GM11168 (cell line): ENCODE data around the gene SMIM44.

Experiments
- in situ Hi-C: fragments of 300-500 bp; cut with MboI; formaldehyde crosslinking; loops from one replicate; pipeline ENCODE4 v1.12.0; 2022; ENCODE audit warnings: low sequenced_read_pairs; ENCODE audit not compliant: unreplicated experiment

SMIM44 gene

DNA sequence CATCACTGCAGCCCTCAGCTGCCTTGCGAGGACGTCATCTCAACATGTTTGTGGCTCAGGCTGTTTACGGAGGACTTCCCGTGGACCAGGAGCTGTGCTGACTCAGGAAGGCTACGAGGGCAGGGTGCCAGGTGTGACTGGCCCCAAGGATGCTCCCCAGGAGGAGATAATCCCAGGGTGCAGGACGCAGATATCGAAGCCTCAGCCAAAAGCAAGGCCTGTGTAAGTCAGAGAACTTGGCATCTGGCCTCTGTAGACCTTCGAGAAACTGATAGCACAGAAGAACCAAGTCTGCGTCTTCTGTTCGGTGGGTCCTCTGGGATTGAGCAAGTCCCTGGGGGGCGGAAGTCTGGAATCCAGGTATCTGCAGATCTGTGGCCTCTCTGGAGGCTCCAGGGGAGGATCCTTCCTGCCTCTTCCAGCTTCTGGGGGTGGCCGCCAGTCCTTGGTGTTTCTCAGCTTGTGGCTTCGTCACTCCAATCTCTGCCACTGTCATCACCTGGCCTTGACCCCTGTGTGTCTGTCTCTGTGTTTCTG lies 19.9 kb upstream of the SMIM44 start:
- in situ Hi-C loops, result no loop called here

DNA sequence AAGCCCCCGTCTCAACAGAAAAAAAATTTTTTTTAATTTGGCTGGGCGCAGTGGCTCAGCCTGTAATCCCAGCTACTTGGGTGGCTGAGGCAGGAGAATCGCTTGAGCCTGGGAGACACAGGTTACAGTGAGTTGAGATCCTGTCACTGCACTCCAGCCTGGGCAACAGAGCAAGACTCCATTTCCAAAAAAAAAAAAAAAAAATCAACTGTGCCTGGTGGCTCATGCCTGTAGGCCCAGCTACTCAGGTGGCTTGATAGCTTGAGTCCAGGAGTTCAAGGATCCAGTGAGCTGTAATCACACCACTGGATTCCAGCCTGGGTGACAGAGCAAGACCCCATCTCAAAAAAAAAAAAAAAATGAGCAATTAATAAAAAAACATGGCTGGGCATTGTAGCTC lies 18.5 kb upstream of the SMIM44 start:
- in situ Hi-C loops, result no loop called here

- in situ Hi-C loops, result no loop called here
Observed at GRCh38 chr19:3500429-3501101, 17.3 kb upstream of the SMIM44 start, which contains the start of gene DOHH. Gene DOHH, minus strand, starts transcription at chr19:3500674. Its CDS starts 3,860 bp downstream, at chr19:3496814.

DNA sequence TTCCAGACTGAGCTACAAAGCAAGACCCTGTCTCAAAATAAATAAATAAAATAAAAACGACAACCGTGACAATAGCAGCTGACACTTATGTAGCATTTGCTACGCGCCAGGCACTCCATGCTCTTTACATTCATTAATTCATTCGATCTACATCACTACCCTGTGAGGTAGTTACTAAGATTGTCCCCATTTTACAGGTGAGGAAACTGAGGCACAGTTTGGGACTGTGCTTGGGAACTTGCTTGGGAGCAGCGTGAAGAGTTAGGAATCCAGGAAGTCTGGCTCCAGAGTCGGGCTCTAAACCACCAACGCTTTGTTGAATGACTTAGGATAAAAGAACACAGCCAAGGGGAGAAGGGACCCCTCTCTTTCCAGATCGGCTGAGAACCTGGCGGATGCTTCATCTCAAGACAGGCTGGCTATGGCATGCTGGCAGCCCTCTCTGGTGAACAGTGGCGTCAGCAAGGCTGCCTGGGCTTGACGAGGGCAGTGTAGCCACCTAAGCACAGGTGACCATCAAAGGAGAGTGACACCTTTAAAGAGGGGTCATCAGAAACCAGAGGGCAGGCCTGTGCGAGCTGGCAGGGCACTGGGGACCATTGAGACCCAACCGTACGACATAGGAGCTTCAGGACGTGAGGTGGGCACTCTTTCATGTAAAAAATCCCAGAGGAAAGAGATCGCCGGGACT lies 16.6 kb upstream of the SMIM44 start:
- in situ Hi-C loops, result no loop called here

DNA sequence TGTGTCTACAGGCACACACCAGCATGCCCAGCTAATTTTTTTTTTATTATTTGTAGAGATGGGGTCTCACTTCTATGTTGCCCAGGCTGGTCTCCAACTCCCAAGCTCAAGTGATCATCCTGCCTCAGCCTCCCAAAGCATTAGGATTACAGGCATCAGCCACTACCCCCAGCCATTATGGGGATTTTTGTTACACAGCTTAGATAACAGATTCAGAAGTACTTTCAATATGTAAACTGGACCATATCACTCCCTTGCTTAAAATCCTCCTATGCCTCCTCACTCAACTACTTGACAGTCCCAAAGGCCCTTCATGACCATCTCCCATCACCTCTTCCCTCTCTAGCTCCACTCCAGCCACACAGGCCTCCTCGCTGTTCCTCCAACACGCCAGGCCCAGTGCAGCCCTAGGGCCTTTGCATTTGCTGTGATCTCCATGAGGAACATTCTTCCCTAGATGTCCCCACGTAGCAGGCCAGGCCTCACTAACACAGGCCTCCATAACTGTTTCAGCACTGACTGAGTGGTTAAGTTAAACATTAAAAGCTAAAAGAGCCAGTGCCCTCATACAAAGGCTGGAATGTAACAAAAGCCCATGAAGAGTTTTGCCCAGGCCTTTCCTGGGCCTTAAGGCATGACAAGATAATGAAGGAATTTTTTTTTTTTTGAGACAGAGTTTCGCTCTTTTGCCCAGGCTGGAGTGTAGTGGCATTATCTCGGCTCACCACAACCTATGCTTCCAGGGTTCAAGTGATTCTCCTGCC lies 14.7 kb upstream of the SMIM44 start:
- in situ Hi-C loops, result no loop called here

DNA sequence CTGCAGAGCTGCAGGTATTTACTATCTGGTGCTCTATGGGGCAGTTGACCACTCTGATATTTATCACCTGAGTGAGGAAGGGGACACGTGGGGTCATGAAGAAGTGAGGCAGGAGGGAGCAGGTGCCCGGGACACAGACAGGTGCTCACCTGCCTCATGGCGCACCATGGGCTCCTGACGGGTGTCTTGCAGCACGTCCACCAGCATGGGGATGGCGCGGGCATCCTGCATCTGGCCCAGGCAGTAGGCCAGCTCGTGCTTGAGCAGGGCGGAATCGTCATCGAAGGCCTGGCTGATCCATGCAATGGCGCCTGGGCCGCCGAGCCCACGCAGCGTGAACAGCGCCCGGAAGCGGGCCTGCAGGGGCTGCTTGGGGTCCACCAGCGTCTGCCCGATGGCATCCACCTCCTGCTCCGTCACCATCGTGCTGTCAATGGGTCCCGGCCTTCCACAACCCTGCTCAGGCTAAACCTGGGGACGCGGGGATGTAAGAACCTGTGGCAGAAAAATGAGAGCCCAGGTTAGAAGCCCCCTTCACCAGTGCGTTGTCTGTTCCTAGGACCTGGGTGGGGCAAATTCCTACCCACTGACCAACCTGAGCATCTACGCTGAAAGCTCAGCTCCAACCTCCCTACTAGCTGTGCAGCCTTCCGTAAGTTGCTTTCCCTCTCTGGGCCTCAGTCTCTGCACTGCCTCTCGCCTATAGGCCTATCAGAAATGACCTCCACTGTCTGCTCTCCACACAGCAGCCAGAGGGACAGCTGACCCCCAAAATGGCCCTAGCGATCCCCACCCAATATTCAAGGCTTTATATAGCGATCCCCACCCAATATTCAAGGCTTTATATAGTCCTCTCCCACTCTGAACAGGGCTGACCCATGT lies 13.4 kb upstream of the SMIM44 start:
- in situ Hi-C loops, result no loop called here

GRCh38 chr19:3494559-3494958 lies 11.3 kb upstream of the SMIM44 start:
- in situ Hi-C loops, result no loop called here

- in situ Hi-C loops, result no loop called here
Observed at GRCh38 chr19:3494051-3494450, 10.8 kb upstream of the SMIM44 start.

GRCh38 chr19:3493651-3494050 lies 10.4 kb upstream of the SMIM44 start:
- in situ Hi-C loops, result no loop called here

DNA sequence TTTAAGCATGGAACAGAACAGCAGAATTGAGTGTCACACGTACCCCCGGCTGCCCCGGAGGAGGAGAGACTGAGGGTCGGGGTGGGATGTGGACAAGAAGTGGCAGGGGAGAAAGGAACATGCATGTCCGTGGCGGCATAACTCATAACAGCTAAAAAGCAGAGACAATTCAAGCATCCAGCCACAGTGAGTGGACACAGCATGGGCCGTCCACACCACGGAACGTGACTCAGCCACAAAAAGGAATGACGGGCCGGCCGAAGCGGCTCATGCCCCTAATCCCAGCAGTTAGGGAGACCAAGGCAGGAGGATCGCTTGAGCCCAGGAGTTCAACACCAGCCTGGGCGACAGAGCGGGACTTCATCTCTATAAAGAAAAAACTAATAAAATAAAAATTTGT lies 9.7 kb upstream of the SMIM44 start:
- in situ Hi-C loops, result no loop called here

GRCh38 chr19:3492131-3492839 lies 9.0 kb upstream of the SMIM44 start:
- in situ Hi-C loops, result no loop called here

DNA sequence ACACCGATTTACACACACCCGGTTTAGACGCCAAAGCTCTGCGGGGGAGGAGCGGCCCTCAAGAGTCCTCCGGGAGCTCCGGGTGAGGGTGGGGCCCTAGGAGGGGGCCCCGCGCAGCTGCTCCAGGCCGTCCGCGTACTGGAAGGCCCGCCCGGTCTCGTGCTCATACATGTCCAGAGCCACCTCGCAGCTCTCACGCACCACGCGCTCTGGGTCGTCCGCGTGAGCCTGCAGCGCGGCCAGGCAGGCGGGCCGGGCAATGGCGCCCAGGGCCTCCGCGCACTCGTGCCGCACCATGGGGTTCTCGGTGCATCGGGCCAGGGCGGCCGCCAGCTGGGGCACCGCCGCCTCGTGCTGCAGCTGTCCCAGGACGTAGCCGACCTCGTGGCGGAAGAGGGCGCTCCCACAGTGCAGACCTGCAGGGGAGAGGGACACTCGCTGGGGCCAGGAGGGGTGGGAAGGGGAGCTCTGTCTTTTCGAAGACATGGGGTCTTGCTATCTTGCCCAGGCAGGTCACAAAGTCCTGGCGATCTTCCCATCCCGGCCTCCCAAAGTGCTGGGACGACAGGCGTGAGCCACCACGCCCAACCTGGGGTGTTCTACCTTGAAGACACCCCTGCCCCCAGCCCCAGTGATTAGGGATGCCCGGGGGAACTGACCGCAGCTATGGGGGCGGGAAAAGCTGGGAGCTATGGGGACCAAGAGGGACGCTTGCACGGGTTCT lies 8.3 kb upstream of the SMIM44 start:
- in situ Hi-C loops, result no loop called here

GRCh38 chr19:3482507-3483225 lies 575 bp downstream of the SMIM44 start:
- in situ Hi-C loops, result loop anchor here (10.0 kb wide), 1 partner anchor 158 kb away; no protein-coding TSS in a partner anchor

GRCh38 chr19:3481241-3482090 lies 1.8 kb downstream of the SMIM44 start:
- in situ Hi-C loops, result loop anchor here (10.0 kb wide), 1 partner anchor 157 kb away; no protein-coding TSS in a partner anchor

DNA sequence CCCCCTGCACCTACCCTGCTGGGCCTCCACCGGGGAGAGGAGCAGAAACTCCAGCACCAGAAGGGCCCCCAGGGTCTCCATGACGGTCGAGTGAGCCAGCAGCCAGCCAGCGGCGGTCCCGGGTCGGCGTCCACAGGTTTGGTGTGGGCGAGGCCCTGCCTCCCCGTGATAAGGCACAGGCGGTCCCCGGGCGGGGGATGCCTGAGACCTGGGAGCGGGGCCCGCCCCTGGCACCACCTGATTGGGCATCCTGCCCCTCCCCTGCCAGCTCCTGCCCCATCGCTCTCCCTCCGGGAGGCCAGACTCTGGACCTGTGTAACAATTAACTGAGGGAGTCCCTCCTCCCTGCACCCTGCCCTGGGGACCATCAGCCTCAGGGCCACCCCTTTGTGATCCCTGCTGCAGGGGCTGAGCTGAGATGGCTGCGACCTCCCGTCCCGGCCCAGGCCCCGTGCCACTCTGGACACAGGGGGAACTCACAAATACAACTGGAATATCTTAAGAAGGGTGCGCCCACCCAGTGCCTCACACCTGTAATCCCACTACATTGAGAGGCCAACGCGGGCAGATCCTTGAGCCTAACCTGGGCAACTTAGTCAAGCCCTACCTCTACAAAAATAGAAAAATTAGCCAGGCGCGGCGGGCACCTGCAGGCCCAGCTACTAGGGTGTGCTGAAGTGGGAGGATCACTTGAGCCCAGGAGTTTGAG lies 2.7 kb downstream of the SMIM44 start, which contains the start of gene SMIM24:
SMIM24 (minus strand) TSS at position 143 of the 709 bp plus-strand sequence; CDS start at position 81, 62 bp downstream.
- in situ Hi-C loops, result loop anchor here (10.0 kb wide), 1 partner anchor 156 kb away; no protein-coding TSS in a partner anchor

DNA sequence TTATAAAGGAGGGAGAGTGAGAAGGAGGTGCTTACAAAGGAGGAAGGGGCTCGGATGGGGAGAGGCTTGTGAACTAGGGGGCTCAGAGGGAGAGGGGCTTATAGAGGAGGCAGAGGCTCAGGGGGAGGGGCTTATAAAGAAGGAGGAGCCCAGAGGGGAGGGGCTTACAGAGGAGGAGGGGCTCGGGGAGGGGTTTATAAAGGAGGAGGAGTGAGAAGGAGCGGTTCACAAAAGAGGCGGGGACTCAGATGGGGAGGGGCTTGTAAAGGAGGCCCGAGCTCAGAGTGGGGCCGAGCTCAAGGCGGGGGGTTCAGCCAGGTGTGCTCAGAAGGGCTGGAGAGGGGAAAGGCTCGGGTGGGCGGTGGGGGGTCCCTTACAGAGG lies 3.4 kb downstream of the SMIM44 start:
- in situ Hi-C loops, result loop anchor here (10.0 kb wide), 1 partner anchor 155 kb away; no protein-coding TSS in a partner anchor
